ENCODE measurements around the gene UFSP1. TPM values are rescaled to one million over a fixed set of nuclear protein-coding genes. Genes with fewer than 3 reads are reported as not detected.
A peak's percentile ranks its signal among the peaks of the same experiment; 100 is the strongest.

UFSP1 gene
- polyA plus RNA-seq, 1 donor from 2014 or later: 2.4 TPM

GRCh38 chr7:100886936-100887515 lies 2.5 kb downstream of the UFSP1 start:
- no peak for TF ChIP-seq RAD21 (conservative IDR thresholded peaks at IDR 0.05)
- no peak for TF ChIP-seq MXI1 (conservative IDR thresholded peaks at IDR 0.05; ENCODE audit: poor library complexity, severe bottlenecking)
- no peak for TF ChIP-seq REST (IDR thresholded peaks at IDR 0.05; ENCODE audit: borderline replicate concordance)
- no peak for TF ChIP-seq SMC3 (conservative IDR thresholded peaks at IDR 0.05; ENCODE audit: poor library complexity)
- no peak for TF ChIP-seq POLR2AphosphoS5 (IDR thresholded peaks at IDR 0.05)
- no peak for TF ChIP-seq EP300 (conservative IDR thresholded peaks at IDR 0.05; ENCODE audit: poor library complexity, severe bottlenecking)
- TF ChIP-seq CTCF (IDR thresholded peaks at IDR 0.05; ENCODE audit: poor library complexity, severe bottlenecking): no peak
- TF ChIP-seq EZH2 (IDR thresholded peaks at IDR 0.05; ENCODE audit: borderline replicate concordance, insufficient read depth, low read length, poor library complexity, severe bottlenecking): no peak
- TF ChIP-seq TAF1 (IDR thresholded peaks at IDR 0.05; ENCODE audit: low read depth): no peak
- Histone ChIP-seq H3K27me3 (ENCODE audit: insufficient read depth, low read depth, low read length) (peaks cover 4% of the 10 kb centered on the region), H3F3A (ENCODE audit: insufficient read depth, low read length, poor library complexity, severe bottlenecking) (no peaks in the 10 kb centered on the region), H3K9ac (ENCODE audit: low read length) (no peak overlapping the region), H4K20me1 (ENCODE audit: insufficient read depth) (no peaks in the 10 kb centered on the region), H3K27ac (ENCODE audit: low read length) (no peak overlapping the region), H3K4me2 (ENCODE audit: low read length) (no peak overlapping the region), H3K9me3 (ENCODE audit: low read length) (no peaks in the 10 kb centered on the region), H3K79me2 (replicated peaks; ENCODE audit: insufficient read depth, low read length) (no peaks in the 10 kb centered on the region), H3K4me3 (ENCODE audit: low read length) (no peak overlapping the region), H2AFZ (ENCODE audit: low read depth, low read length) (no peak overlapping the region), H3K36me3 (ENCODE audit: insufficient read depth, low read length) (peaks cover 18% of the 10 kb centered on the region), H3K9me2 (ENCODE audit: insufficient read depth, low read length) (no peaks in the 10 kb centered on the region)

GRCh38 chr7:100886142-100886935 lies 3.2 kb downstream of the UFSP1 start:
- no peak overlapping the region for H3K27ac ChIP-seq (ENCODE audit: low read length)

More at GRCh38 chr7:100886142-100886935, 3.2 kb downstream of the UFSP1 start:
- TF ChIP-seq RAD21 (conservative IDR thresholded peaks at IDR 0.05) (no peak), POLR2AphosphoS5 (IDR thresholded peaks at IDR 0.05) (peak; percentile 2)
- no peaks in the 10 kb centered on the region for H3K9me3 ChIP-seq (ENCODE audit: low read length)
- no peak overlapping the region for H2AFZ ChIP-seq (ENCODE audit: low read depth, low read length)
- H3K27me3 ChIP-seq (ENCODE audit: insufficient read depth, low read depth, low read length): peaks cover 4% of the 10 kb centered on the region
- no peak overlapping the region for H3K4me3 ChIP-seq (ENCODE audit: low read length)
- H3K9me2 ChIP-seq (ENCODE audit: insufficient read depth, low read length): no peaks in the 10 kb centered on the region
- H3K9ac ChIP-seq (ENCODE audit: low read length): no peak overlapping the region
- no peaks in the 10 kb centered on the region for H3K79me2 ChIP-seq (replicated peaks; ENCODE audit: insufficient read depth, low read length)
- peaks cover 18% of the 10 kb centered on the region for H3K36me3 ChIP-seq (ENCODE audit: insufficient read depth, low read length)
- no peaks in the 10 kb centered on the region for H4K20me1 ChIP-seq (ENCODE audit: insufficient read depth)
- no peaks in the 10 kb centered on the region for H3F3A ChIP-seq (ENCODE audit: insufficient read depth, low read length, poor library complexity, severe bottlenecking)
- H3K4me2 ChIP-seq (ENCODE audit: low read length): no peak overlapping the region
